Measurements from ENCODE around the gene TAOK2. TPM values are rescaled to one million over a fixed set of nuclear protein-coding genes. Genes with fewer than 3 reads are reported as not detected.
"Not testable (repeated sequence)": the region's sequence is repeated elsewhere in the genome, so short reads cannot be mapped to it uniquely, and the experiment has no call there.

TAOK2 gene
- total and polyA plus RNA-seq, 2 donors from 2014 or later = 19.6 to 54.3 TPM

GRCh38 chr16:30040221-30040620 is 66.6 kb downstream of the TAOK2 start:
- no peak overlapping the region for H3K4me3 ChIP-seq (ENCODE audit: low read length in 3 of 3)
- peaks cover 0 to under 1% (median 0%) of the 10 kb centered on the region in 3 donors for H3K9me3 ChIP-seq (ENCODE audit: control insufficient read depth in 2 of 3, insufficient read depth in 1 of 3, low read length in 3 of 3)
- DNase-seq (no peak), FAIRE-seq (no peak)
- no peaks in the 10 kb centered on the region for H3K36me3 ChIP-seq (ENCODE audit: control insufficient read depth in 2 of 3, insufficient read depth in 3 of 3, low read length in 3 of 3)
- intact Hi-C loops (cut with DNase I) = no loop called here
- H3K27ac ChIP-seq (ENCODE audit: low read depth in 2 of 2, low read length in 2 of 2) = no peak overlapping the region
- H3K9ac ChIP-seq (ENCODE audit: low read length in 3 of 3) = no peak overlapping the region
- no peak for TF ChIP-seq CTCF (IDR thresholded peaks at IDR 0.05; ENCODE audit: borderline replicate concordance, extremely low read depth, insufficient read depth)
- peaks cover 0 to under 1% (median 0%) of the 10 kb centered on the region in 3 donors for H3K4me1 ChIP-seq (ENCODE audit: control insufficient read depth in 2 of 3, insufficient read depth in 2 of 3, low read depth in 1 of 3, low read length in 3 of 3)
- H3K27me3 ChIP-seq (ENCODE audit: control insufficient read depth, insufficient read depth, low read length) = no peaks in the 10 kb centered on the region

- FAIRE-seq; intact Hi-C loops (cut with DNase I): not testable (repeated sequence)
Measured at GRCh38 chr16:30040690-30041089, 67.0 kb downstream of the TAOK2 start.

DNA sequence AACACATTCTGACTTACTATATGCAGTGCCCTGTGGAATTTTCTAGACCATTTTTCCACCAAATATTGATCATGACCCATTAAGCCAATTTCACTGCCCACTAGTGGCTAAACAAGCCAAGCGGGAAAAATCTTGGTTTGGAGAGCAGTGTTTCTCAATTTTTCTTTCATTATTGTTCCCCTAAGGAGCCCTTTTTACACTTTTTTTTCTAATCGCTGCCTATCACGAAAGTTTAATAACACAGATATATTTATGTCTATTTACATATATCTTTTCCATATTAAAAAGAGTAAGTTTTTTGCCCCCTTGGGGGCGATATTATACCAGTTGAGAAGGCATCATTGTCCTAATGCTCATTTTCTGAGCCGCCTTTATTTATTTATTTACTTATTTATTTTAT is 68.2 kb downstream of the TAOK2 start:
- Histone ChIP-seq H3K4me1 (ENCODE audit: control insufficient read depth in 2 of 3, insufficient read depth in 2 of 3, low read depth in 1 of 3, low read length in 3 of 3) (peaks cover 0 to 2% (median 0%) of the 10 kb centered on the region in 3 donors), H3K36me3 (ENCODE audit: control insufficient read depth in 2 of 3, insufficient read depth in 3 of 3, low read length in 3 of 3) (no peaks in the 10 kb centered on the region), H3K27ac (ENCODE audit: low read depth in 2 of 2, low read length in 2 of 2) (no peak overlapping the region), H3K4me3 (ENCODE audit: low read length in 3 of 3) (no peak overlapping the region), H3K9me3 (ENCODE audit: control insufficient read depth in 2 of 3, insufficient read depth in 1 of 3, low read length in 3 of 3) (peaks cover 0 to 3% (median 0%) of the 10 kb centered on the region in 3 donors), H3K9ac (ENCODE audit: low read length in 3 of 3) (no peak overlapping the region), H3K27me3 (ENCODE audit: control insufficient read depth, insufficient read depth, low read length) (no peaks in the 10 kb centered on the region)
- FAIRE-seq (peak; percentile 83), DNase-seq (peak in 2 of 5 donors; percentile 31 to 63)
- TF ChIP-seq CTCF (IDR thresholded peaks at IDR 0.05; ENCODE audit: borderline replicate concordance, extremely low read depth, insufficient read depth) = peak; percentile 17
- intact Hi-C loops (cut with DNase I) = no loop called here

More at GRCh38 chr16:30040690-30041089, 67.0 kb downstream of the TAOK2 start:
- not testable (repeated sequence) for H3K4me1 ChIP-seq (ENCODE audit: control insufficient read depth in 2 of 3, insufficient read depth in 2 of 3, low read depth in 1 of 3, low read length in 3 of 3); H3K27me3 ChIP-seq (ENCODE audit: control insufficient read depth, insufficient read depth, low read length); H3K4me3 ChIP-seq (ENCODE audit: low read length in 3 of 3); DNase-seq; H3K36me3 ChIP-seq (ENCODE audit: control insufficient read depth in 2 of 3, insufficient read depth in 3 of 3, low read length in 3 of 3); H3K9ac ChIP-seq (ENCODE audit: low read length in 3 of 3); H3K27ac ChIP-seq (ENCODE audit: low read depth in 2 of 2, low read length in 2 of 2); H3K9me3 ChIP-seq (ENCODE audit: control insufficient read depth in 2 of 3, insufficient read depth in 1 of 3, low read length in 3 of 3)

Other genes with a start within 250 kb of the TAOK2 start
- gene C16orf54, start 227.9 kb upstream of the TAOK2 start, total RNA-seq = 4.9 TPM
- 0.39 TPM for gene C16orf54, start 227.9 kb upstream of the TAOK2 start, polyA plus RNA-seq (ENCODE audit: insufficient read depth, low read depth, low replicate concordance)
- gene ZG16, start 195.6 kb upstream of the TAOK2 start, total RNA-seq = not detected
- gene ZG16, start 195.6 kb upstream of the TAOK2 start, polyA plus RNA-seq (ENCODE audit: insufficient read depth, low read depth, low replicate concordance) = not detected
- gene KIF22, start 183.1 kb upstream of the TAOK2 start, total RNA-seq = 32.3 TPM
- gene KIF22, start 183.1 kb upstream of the TAOK2 start, polyA plus RNA-seq (ENCODE audit: insufficient read depth, low read depth, low replicate concordance) = 42.9 TPM
- 137 TPM for gene MAZ, start 167.3 kb upstream of the TAOK2 start, total RNA-seq
- 85.5 TPM for gene MAZ, start 167.3 kb upstream of the TAOK2 start, polyA plus RNA-seq (ENCODE audit: insufficient read depth, low read depth, low replicate concordance)
- 1.9 TPM for gene PRRT2, start 161.7 kb upstream of the TAOK2 start, total RNA-seq
- gene PRRT2, start 161.7 kb upstream of the TAOK2 start, polyA plus RNA-seq (ENCODE audit: insufficient read depth, low read depth, low replicate concordance) = 0.88 TPM
- gene PAGR1, start 157.7 kb upstream of the TAOK2 start, total RNA-seq = 23.5 TPM
- 30.0 TPM for gene PAGR1, start 157.7 kb upstream of the TAOK2 start, polyA plus RNA-seq (ENCODE audit: insufficient read depth, low read depth, low replicate concordance)
- gene MVP, start 153.4 kb upstream of the TAOK2 start, total RNA-seq = 271 TPM
- gene MVP, start 153.4 kb upstream of the TAOK2 start, polyA plus RNA-seq (ENCODE audit: insufficient read depth, low read depth, low replicate concordance) = 123 TPM
- 85.9 TPM for gene CDIPT, start 110.6 kb upstream of the TAOK2 start, total RNA-seq
- 148 TPM for gene CDIPT, start 110.6 kb upstream of the TAOK2 start, polyA plus RNA-seq (ENCODE audit: insufficient read depth, low read depth, low replicate concordance)
- 32.4 TPM for gene SEZ6L2, start 74.3 kb upstream of the TAOK2 start, total RNA-seq
- 9.1 TPM for gene SEZ6L2, start 74.3 kb upstream of the TAOK2 start, polyA plus RNA-seq (ENCODE audit: insufficient read depth, low read depth, low replicate concordance)
- gene ASPHD1, start 73.4 kb upstream of the TAOK2 start, total RNA-seq = 8.9 TPM
- 6.1 TPM for gene ASPHD1, start 73.4 kb upstream of the TAOK2 start, polyA plus RNA-seq (ENCODE audit: insufficient read depth, low read depth, low replicate concordance)
- gene KCTD13, start 47.6 kb upstream of the TAOK2 start, total RNA-seq = 25.8 TPM
- 9.9 TPM for gene KCTD13, start 47.6 kb upstream of the TAOK2 start, polyA plus RNA-seq (ENCODE audit: insufficient read depth, low read depth, low replicate concordance)
- 127 TPM for gene TMEM219, start 11.8 kb upstream of the TAOK2 start, total RNA-seq
- 288 TPM for gene TMEM219, start 11.8 kb upstream of the TAOK2 start, polyA plus RNA-seq (ENCODE audit: insufficient read depth, low read depth, low replicate concordance)
- gene HIRIP3, start 21.7 kb downstream of the TAOK2 start, total RNA-seq = 16.0 TPM
- 18.7 TPM for gene HIRIP3, start 21.7 kb downstream of the TAOK2 start, polyA plus RNA-seq (ENCODE audit: insufficient read depth, low read depth, low replicate concordance)
- gene INO80E, start 22.4 kb downstream of the TAOK2 start, total RNA-seq = 74.1 TPM
- gene INO80E, start 22.4 kb downstream of the TAOK2 start, polyA plus RNA-seq (ENCODE audit: insufficient read depth, low read depth, low replicate concordance) = 52.7 TPM
- 1.9 TPM for gene DOC2A, start 37.2 kb downstream of the TAOK2 start, total RNA-seq
- gene DOC2A, start 37.2 kb downstream of the TAOK2 start, polyA plus RNA-seq (ENCODE audit: insufficient read depth, low read depth, low replicate concordance) = 3.5 TPM
- gene C16orf92, start 49.3 kb downstream of the TAOK2 start, total RNA-seq = not detected
- not detected for gene C16orf92, start 49.3 kb downstream of the TAOK2 start, polyA plus RNA-seq (ENCODE audit: insufficient read depth, low read depth, low replicate concordance)
- not detected for gene TLCD3B, start 57.4 kb downstream of the TAOK2 start, total RNA-seq
- not detected for gene TLCD3B, start 57.4 kb downstream of the TAOK2 start, polyA plus RNA-seq (ENCODE audit: insufficient read depth, low read depth, low replicate concordance)
- 1,017 TPM for gene ALDOA, start 91.9 kb downstream of the TAOK2 start, total RNA-seq
- gene ALDOA, start 91.9 kb downstream of the TAOK2 start, polyA plus RNA-seq (ENCODE audit: insufficient read depth, low read depth, low replicate concordance) = 1,506 TPM
- gene PPP4C, start 102.1 kb downstream of the TAOK2 start, total RNA-seq = 78.8 TPM
- gene PPP4C, start 102.1 kb downstream of the TAOK2 start, polyA plus RNA-seq (ENCODE audit: insufficient read depth, low read depth, low replicate concordance) = 107 TPM
- 1.6 TPM for gene TBX6, start 118.1 kb downstream of the TAOK2 start, total RNA-seq
- gene TBX6, start 118.1 kb downstream of the TAOK2 start, polyA plus RNA-seq (ENCODE audit: insufficient read depth, low read depth, low replicate concordance) = 0.62 TPM
- 40.0 TPM for gene YPEL3, start 122.3 kb downstream of the TAOK2 start, total RNA-seq
- 107 TPM for gene YPEL3, start 122.3 kb downstream of the TAOK2 start, polyA plus RNA-seq (ENCODE audit: insufficient read depth, low read depth, low replicate concordance)
- 3.6 TPM for gene GDPD3, start 139.7 kb downstream of the TAOK2 start, total RNA-seq
- gene GDPD3, start 139.7 kb downstream of the TAOK2 start, polyA plus RNA-seq (ENCODE audit: insufficient read depth, low read depth, low replicate concordance) = 17.7 TPM
- 77.7 TPM for gene MAPK3, start 149.4 kb downstream of the TAOK2 start, total RNA-seq
- 90.0 TPM for gene MAPK3, start 149.4 kb downstream of the TAOK2 start, polyA plus RNA-seq (ENCODE audit: insufficient read depth, low read depth, low replicate concordance)
- gene CORO1A, start 209.7 kb downstream of the TAOK2 start, total RNA-seq = 69.3 TPM
- gene CORO1A, start 209.7 kb downstream of the TAOK2 start, polyA plus RNA-seq (ENCODE audit: insufficient read depth, low read depth, low replicate concordance) = 8.0 TPM
- gene BOLA2B, start 219.8 kb downstream of the TAOK2 start, total RNA-seq = 77.6 TPM
- 177 TPM for gene BOLA2B, start 219.8 kb downstream of the TAOK2 start, polyA plus RNA-seq (ENCODE audit: insufficient read depth, low read depth, low replicate concordance)
- gene SLX1A, start 220.0 kb downstream of the TAOK2 start, total RNA-seq = 51.3 TPM
- 35.4 TPM for gene SLX1A, start 220.0 kb downstream of the TAOK2 start, polyA plus RNA-seq (ENCODE audit: insufficient read depth, low read depth, low replicate concordance)
- gene SULT1A3, start 225.4 kb downstream of the TAOK2 start, total RNA-seq = 19.8 TPM
- gene SULT1A3, start 225.4 kb downstream of the TAOK2 start, polyA plus RNA-seq (ENCODE audit: insufficient read depth, low read depth, low replicate concordance) = 31.3 TPM